Astrocyte of the spinal cord (primary cell): ENCODE measurements around the gene SOHLH2.

Source experiments
- DNase-seq: peaks from one replicate; pipeline ENCODE4 v3.0.0; 2011; ENCODE audit warnings: low read depth, low spot score
- H3K4me3 ChIP-seq: 2 replicates; pipeline ENCODE4 v1.5.1; 2011; ENCODE audit warnings: low read depth, mild to moderate bottlenecking, low read length, moderate library complexity
- in situ Hi-C: cut with HindIII; loops from 2 replicates; pipeline ENCODE4 v1.10.0; 2017; ENCODE audit warnings: low sequenced_read_pairs
- TF ChIP-seq, protein P1 (sequence below): IDR thresholded peaks from 2 replicates; pipeline ENCODE4 v1.5.1; 2012; ENCODE audit warnings: low read depth, mild to moderate bottlenecking, low read length, inconsistent platforms

Gene SOHLH2, protein sequence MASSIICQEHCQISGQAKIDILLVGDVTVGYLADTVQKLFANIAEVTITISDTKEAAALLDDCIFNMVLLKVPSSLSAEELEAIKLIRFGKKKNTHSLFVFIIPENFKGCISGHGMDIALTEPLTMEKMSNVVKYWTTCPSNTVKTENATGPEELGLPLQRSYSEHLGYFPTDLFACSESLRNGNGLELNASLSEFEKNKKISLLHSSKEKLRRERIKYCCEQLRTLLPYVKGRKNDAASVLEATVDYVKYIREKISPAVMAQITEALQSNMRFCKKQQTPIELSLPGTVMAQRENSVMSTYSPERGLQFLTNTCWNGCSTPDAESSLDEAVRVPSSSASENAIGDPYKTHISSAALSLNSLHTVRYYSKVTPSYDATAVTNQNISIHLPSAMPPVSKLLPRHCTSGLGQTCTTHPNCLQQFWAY

DNA sequence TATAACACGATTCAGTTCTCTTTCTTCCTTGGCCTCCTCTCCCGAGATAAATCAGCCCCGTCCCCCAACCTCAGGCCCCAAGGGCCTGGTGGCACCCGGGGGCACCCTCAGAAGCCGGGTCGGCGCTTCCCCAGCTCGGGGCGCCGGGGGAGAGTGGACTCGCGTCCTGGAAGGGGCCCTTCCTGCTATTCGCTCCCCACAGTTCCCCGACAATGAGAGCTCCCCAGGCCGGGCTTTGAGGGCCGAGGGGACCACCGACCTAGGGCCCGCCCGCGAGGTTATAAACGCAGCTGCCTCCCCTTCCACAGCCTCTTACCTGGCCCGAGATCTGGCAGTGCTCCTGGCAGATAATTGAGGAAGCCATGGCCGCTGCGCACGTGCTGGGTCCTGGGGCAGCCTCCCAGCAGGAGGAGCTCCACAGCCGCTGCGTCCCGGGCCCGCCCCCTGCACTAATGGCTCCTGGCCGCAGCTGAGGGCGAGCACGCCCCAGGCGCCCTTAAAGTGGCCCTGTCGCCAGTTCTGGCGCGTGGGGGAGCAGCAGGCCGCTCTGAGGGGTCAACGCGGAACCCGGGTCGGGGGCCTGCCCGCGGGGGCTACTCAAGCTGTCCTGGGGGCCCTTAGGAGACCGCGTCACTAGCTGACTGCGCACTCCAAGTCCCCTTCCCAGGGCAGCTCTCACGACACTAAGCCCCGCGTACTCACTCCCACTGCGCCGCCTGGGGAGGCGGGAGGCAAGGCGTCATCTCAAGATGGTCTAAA lies at the start of gene SOHLH2:
SOHLH2 (minus strand) TSS at position 394 of the 759 bp plus-strand sequence; CDS start at position 364, 30 bp downstream.
- no peak for DNase-seq
- in situ Hi-C loops = no loop called here
- TF ChIP-seq, protein P1, sequence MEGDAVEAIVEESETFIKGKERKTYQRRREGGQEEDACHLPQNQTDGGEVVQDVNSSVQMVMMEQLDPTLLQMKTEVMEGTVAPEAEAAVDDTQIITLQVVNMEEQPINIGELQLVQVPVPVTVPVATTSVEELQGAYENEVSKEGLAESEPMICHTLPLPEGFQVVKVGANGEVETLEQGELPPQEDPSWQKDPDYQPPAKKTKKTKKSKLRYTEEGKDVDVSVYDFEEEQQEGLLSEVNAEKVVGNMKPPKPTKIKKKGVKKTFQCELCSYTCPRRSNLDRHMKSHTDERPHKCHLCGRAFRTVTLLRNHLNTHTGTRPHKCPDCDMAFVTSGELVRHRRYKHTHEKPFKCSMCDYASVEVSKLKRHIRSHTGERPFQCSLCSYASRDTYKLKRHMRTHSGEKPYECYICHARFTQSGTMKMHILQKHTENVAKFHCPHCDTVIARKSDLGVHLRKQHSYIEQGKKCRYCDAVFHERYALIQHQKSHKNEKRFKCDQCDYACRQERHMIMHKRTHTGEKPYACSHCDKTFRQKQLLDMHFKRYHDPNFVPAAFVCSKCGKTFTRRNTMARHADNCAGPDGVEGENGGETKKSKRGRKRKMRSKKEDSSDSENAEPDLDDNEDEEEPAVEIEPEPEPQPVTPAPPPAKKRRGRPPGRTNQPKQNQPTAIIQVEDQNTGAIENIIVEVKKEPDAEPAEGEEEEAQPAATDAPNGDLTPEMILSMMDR = no peak
- H3K4me3 ChIP-seq = no peak within 1 kb of the TSS

DNA sequence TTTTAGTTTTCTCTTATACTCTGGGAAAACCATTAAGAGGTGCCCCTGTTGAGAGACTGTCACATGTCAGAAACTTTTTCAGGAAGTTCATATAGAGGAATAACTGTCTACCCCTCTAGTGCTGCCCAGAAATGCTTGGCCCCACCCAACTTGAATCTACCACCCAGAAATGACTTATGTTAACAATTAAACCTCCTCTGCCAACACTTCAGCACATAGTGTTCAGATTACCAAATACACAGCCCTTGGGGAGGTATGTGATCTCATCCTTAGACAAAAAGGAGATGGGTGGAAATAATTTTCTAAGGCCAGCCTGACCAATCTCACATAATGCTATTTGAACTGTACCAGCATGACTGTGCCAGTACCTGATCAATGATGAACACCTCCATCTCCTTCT lies 47.6 kb upstream of the SOHLH2 start:
- in situ Hi-C loops = no loop called here
- TF ChIP-seq, protein P1 = no peak
- DNase-seq = no peak
- no peak overlapping the region for H3K4me3 ChIP-seq

DNA sequence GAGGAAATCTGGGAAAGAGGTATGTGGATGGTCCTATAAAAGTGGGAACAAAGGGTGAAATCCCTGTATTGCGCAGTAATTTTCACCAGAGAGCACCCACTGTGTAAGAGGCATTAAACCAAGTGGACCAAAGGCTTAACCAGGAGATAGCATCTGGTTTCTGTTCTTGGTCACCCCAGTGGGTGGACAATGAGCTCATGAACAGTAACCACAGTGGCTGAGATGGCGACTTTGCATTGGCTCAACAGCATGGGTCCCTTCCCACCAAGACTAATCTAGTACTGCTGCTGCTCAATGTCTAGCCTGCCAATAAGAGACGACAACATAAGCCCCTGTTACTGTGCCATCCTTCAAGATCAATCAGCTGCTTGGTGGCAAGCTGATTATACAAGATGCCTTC lies 46.7 kb upstream of the SOHLH2 start:
- DNase-seq = peak; percentile 26
- H3K4me3 ChIP-seq = no peak overlapping the region
- in situ Hi-C loops = no loop called here
- TF ChIP-seq, protein P1 = no peak

DNA sequence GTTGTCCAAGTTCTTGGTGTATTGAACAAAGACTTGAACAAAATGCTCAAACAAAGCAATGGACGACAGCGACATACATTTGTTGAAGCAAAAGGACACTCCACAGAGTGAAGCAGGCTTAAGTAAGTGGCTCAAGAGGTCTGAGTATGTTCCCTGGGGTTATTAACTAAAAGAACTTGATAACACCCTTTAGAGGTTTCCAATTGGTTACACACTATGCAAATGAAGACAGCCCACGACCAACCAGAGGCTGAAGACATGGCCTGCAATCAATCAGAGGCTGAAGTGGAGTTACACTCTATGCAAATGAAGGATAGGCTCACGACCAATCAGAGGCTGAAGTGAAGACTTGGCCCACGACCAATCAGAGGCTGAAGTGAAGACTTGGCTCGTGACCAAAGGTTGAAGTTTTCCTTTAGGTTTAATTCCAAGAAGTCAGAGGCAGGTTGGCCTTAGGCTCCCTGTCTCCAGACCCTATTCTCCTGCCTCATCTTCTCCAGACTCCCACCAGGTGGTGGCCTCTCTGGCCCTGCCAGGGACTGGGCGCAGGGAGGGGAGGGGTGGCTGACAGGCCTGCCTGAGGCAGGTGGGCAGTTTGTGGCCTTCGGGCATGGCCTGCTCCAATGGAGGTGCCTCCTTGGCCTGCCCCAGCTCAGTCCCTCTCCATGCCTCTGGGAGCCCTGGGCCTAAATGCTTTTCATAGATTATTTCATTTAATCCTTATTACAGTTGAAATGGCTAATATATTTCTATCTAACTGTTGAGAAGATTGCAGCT lies 45.2 kb upstream of the SOHLH2 start:
- in situ Hi-C loops = no loop called here
- TF ChIP-seq, protein P1 = no peak
- no peak for DNase-seq
- H3K4me3 ChIP-seq = no peak overlapping the region

DNA sequence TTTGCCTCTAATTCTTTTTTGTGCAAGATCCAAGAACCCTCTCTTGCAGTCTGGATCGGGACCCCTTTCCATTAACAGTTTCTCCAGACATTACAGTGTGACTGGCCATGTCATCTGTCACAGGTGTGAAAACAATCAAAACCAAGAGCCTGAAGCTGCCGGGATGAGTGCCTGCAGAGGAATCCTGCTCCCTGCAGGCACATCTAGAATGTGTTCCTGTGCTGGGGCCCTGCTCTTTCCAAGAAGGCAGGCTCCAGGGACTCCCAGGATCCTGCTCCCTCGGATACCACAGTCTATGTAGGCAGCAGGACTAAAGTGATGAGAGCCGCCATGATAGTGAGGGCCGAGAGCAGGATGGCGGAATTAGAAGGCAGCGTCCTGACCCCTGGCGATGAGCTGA lies 44.5 kb upstream of the SOHLH2 start:
- H3K4me3 ChIP-seq = no peak overlapping the region
- DNase-seq = no peak
- TF ChIP-seq, protein P1 = no peak
- in situ Hi-C loops = no loop called here

DNA sequence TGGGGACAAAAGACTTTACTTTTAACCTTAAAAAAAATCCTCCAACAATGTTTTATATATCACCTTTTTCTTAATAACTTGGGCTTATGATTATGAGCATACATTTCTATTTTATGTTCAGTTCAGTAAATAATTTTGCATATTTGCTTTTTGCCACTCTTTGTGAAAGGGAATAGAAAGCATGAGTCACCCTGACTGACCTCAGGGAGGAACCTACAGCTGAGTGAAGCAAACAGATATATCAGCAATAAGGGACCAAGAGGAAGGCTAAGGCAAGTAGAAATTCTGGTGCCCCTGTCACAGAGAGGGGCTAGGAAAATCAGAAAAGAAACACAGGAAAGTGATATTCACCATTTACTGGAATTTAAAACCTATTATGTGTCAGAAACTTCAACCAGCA lies 37.2 kb upstream of the SOHLH2 start:
- in situ Hi-C loops = no loop called here
- TF ChIP-seq, protein P1 = no peak
- DNase-seq = no peak
- no peak overlapping the region for H3K4me3 ChIP-seq
